Suprapubic skin (tissue), 3 donors: ENCODE results near the gene CAMTA1.

ENCODE experiments used
- POLR2AphosphoS5 ChIP-seq, 3 donors: sonication (generic); formaldehyde crosslinking; IDR thresholded peaks; one replicate each; pipeline ENCODE4 v1.6.1; 2017; ENCODE audit warnings: antibody characterized with exemption in 3 of 3
- TF ChIP-seq, protein P1 (sequence below), 2 donors: fragments of 200-600 bp in 1 of 2; fragments of 450-650 bp in 1 of 2; sonication (generic) in 1 of 2; IDR thresholded peaks; one replicate each; pipeline ENCODE4 v1.5.1; 2016 to 2019; ENCODE audit warnings: antibody characterized with exemption in 2 of 2, mild to moderate bottlenecking in 1 of 2, moderate library complexity in 1 of 2

DNA sequence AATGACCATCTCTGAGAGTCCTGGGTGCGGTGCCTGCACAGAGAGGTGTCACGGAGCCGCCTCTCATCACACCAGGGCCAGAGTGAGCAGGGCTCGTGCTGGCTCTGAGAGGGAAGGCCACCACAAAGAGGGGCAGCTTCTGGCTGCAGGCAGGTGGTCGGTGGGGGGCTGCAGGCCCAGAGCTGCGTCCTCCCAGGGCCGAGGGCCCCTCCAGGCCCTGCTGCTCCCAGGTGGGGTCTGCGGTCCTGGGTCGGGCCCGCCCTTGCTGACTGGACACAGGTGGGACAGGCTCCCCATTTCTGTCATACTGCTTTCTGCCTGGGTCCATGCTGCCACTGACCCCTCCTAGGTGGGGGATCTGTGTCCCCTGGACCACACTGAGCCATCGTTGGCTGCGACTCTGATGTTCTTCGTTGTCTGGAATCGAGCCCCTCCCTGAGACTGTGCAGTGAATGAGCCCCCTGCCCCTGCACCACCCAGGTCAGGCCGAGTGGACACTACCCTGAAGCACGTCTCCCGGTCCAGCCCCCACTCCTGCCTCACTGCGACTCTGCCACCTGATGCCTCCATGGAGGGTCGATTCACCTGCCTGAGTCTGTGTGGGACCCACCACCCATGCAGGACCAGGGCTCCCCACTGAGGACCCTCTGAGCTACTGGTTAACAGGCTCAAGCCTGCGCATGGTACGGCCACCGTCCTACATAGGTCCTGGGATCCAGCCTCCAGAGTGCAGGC, 653.8 kb downstream of the CAMTA1 start:
- TF ChIP-seq POLR2AphosphoS5 (IDR thresholded peaks at IDR 0.05) = no peak
- TF ChIP-seq, protein P1, sequence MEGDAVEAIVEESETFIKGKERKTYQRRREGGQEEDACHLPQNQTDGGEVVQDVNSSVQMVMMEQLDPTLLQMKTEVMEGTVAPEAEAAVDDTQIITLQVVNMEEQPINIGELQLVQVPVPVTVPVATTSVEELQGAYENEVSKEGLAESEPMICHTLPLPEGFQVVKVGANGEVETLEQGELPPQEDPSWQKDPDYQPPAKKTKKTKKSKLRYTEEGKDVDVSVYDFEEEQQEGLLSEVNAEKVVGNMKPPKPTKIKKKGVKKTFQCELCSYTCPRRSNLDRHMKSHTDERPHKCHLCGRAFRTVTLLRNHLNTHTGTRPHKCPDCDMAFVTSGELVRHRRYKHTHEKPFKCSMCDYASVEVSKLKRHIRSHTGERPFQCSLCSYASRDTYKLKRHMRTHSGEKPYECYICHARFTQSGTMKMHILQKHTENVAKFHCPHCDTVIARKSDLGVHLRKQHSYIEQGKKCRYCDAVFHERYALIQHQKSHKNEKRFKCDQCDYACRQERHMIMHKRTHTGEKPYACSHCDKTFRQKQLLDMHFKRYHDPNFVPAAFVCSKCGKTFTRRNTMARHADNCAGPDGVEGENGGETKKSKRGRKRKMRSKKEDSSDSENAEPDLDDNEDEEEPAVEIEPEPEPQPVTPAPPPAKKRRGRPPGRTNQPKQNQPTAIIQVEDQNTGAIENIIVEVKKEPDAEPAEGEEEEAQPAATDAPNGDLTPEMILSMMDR (IDR thresholded peaks at IDR 0.05) = no peak
